Dermis microvascular lymphatic vessel endothelial cell (primary cell): ENCODE measurements around the gene HSPH1. TPM values are rescaled to one million over a fixed set of nuclear protein-coding genes. Genes with fewer than 3 reads are reported as not detected.

Source experiments
- DNase-seq, 2 donors: peaks; one replicate each; pipeline versions ENCODE4 v3.0.0 to v3.0.0-alpha.2; 2010; ENCODE audit warnings: low read depth in 2 of 2
- total RNA-seq: library from RNA; depleted of rRNA; stranded (reverse); fragments of >200 nt; gene quantifications from 2 replicates; pipeline ENCODE4 v1.2.1, GENCODE V29; 2014

HSPH1 gene
- 54.4 and 59.3 TPM in 2 replicates for total RNA-seq

DNA sequence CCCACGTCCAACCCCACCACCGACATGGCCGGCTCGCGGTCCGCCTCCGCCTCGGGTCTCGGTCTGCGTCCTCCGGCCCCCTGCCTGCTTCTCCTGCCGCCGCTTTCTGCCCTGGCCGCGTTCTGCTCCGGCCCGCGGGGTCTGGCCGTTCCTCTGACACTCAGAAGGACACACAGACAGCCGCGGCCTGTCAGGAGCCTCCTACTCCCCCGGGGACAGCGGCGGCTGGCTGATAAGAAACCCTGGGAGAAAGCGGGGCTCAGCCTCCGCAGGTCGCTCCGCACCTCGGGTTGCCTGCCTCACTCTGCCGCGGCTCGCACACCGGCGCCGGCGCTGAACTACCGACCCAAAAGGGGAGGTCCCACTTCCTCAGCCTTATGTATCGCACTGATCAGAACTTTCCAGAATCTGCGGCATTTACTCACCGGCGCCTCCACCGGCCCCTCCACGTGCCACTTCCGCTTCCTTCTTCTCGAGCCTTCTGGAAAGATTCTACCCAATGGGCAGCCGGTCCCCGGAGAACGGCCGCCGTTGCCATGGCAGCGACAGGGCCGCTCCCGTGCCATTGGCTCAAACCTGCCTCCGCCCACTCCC, at the start of gene HSPH1:
Gene HSPH1 (minus strand): TSS at position 348 of the 594 bp plus-strand sequence. CDS start 322 bp downstream, at position 26.
- peak; percentile 91 to 99 for DNase-seq

DNA sequence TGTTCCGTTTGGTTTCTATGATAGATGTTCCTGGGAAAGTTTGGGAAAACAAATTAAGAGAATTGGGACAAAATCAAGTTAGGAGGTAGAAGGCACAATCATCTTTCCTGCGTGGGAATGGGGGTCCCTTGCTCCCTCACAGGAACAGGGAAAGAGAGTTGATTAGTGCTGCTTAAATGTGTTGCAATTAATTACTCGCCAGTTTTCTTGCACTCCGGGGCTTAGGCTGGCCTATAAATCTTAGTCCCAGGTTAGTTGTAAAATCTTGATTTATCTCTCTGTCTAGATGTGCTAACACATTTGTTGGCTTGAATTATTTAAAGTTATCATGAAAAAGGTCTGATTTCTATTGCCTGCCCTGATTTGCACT, 48.1 kb upstream of the HSPH1 start:
- DNase-seq = no peak

DNA sequence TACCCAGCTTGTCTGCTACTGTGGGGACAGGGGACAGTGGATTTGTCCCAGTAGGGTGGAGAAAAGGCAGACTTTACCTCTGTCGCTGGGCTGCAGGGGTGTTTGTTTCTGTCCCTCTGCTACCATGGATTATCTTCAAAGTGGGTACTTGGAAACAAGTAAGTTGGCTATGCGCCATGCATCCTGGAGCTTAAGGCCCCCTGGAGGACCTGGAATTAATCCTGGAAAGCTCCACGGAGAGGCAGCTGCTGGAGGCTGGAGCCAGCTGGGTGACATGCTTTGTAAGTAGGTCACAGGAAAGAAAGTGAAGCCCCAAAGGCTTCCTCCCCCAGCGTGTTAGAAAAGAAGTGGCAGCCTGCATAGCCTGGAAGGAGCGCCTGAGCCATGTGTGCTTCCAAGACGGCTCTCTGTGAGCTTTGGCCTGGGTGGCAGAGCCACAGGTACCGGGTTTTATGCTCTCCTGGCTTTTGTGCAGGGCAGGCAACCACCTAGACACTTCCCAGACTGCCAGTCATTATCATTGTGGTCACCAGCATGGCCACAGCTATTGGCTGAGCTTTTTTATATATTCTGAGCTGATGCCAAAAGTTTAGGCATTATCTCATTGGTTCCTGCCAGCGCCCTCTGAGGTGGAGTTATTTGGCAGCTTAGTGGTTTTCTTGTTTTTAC, 47.6 kb upstream of the HSPH1 start:
- peak; percentile 35 to 41 for DNase-seq

DNA sequence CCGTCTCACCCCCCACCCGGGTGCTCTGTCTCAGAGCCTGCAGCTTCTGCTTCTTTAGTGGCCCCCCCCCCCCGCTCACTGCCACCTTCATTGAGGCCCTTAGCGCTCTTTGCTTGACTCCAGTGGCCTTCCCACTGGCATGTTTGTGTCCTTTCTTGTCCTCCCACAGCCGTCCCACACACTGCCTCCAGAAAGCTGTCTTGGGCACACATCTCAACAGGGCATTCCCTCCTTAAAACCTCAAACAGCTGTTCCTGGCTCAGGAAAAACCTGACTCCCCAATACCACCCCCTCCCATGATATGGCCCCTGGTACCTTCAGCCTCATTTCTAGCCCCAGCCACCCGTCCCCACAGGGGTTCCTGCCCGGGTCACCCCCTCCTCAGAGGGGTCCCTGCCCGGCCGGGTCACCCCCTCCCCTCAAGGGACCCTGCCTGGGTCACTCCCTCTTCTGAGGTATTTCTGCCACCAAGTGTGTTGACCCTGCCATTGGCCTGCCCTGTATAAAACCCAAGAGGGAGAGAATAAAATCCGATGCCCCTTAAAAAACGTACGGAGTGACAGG, 46.9 kb upstream of the HSPH1 start:
- no peak for DNase-seq

DNA sequence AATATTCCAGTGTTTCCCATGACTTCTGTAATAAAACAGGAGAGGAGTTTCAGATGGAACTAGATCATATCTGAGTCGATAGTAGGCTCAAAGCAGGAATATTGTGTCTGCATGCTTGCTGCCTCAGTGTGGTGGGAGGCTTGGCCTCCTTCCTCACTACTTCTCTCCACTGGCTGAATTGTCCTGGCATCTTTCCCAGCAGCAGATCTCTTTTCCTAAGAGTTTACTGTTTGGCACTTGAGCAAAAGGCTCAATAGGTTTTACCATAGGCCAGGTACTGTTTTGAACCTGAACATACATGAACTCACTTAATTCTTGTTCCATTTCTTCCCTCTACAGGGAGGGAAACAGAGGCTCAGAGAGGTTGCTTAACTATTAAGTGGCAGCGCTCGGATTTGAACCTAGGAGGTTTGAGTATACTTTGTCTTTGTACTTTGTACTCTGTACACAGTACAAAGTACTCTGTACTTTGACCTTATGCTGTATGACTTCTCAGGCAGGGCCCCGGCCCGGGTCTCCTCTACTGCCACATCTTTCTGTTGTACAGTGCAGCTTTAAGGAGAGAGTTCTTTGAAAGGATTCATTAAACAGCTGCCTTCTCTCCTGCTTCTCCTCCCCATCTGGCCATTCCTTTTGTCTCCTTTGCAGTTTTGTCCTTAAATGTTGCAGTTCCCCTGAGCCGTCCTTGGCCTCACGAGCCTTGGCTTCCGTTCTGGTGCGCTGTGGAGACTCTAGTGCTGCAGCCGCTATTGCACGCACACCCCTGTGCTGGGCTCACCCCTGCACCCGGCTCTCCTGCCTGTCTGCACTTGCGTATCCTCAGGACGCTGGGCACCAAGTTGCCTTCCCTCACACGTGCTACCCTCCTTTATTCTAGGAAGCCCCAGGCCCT, 46.2 kb upstream of the HSPH1 start:
- no peak for DNase-seq

DNA sequence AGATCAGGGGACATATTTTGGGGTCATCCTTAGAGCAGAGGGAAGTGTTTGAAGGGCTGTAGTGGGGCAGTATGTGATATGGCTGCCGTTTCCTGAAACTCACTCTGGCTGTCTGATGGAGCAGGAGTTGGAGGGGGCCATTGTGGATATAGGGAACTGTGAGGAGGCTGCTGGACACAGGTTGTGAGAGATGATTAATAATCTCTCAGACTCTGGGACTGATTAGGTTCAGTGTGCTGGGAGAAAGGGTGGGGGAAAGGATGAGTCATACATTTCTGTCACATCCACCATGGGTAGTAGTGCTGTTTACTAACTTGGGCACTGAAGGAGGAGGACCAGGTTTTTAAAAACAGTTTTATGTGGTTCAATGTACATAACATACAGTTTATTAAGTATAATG, 42.9 kb upstream of the HSPH1 start:
- DNase-seq = peak; percentile 47 to 82

DNA sequence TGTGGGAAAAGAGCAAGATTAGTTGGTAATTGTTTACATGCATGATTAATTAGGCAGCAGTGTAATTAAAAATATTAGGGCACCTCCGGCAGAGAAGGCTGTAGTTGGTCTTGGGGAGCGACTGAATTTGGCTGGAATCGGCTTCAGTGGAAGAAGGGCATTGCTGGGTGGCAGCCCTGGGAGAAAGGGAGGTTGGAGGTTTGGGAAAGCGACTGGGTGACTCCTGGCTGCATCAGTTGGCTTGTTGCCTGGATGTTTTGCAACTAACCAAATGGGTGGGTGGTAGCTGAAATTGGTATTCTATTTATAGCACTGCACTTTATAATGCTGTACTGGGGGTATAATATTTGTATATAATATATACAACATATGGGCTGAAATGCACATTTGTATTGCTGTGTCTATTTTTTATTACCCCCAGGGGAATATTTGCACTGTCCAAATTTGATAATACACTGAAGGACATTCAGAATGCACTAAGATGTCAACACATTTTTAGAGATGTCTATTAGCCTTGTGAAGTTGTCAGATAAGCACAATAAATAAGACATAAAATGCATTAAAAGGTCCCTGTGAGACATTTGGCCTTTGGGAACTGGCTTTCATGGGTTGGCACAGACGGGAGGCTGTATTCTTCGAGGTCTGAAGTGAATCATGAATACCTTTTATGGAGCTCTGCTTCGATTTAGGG, 39.8 kb upstream of the HSPH1 start:
- DNase-seq = peak in 1 of 2 donors; percentile 12

DNA sequence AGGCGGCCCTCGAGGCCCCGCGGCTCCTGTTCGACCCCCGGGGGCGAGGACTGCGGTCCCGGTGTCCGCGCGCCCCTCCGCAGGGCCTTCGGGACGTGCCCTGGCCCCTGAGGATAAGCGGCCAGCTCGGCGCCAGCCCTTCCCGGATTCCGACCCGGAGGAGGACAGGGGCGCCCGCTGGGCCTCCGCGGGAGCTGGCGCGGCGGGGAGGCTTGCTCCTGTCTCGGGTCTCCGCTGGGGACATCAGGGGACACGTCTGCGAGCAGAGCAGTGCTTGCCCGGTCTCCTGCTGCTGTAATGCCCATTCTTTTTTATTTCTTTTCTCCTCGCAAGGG, 38.9 kb upstream of the HSPH1 start:
- peak in 1 of 2 donors; percentile 57 for DNase-seq

DNA sequence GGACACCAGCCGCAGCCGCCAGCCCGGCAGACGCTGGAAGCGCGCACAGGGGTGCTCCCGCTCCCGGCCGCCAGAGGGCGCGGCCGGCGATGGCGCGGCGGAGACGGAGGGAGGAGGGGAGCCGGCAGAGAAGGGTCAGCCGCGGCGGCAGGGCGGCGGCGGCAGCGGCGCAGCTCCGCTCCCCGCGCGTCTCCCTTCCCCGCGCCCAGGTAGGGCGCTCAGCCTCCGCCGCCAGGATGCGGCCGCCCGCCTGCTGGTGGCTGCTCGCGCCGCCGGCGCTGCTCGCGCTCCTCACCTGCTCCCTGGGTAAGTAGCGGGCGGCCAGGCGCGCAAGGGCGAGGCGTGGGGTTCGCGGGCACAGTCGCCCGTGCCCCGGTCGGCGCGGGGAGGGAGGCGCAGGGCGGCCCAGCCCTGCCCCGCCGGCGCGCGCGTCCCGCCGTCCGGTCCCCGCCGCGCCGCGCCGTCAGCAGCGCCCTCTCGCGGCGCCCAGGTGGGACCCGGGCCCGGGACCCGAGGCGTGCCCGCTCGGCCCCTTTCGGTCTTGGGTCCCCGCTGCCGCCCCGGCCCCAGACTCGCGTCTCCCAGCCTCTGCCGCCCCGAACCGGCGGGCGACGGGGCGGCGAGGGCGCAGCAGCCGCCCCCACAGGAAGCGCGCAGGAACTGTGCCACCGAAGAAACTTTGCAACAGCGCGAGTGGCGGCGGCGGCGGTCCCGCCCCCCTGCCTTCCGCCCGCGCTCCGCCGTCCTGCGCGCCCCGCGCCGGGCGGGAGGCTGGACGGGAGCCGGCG, 38.3 kb upstream of the HSPH1 start, which contains the start of gene B3GLCT:
Gene B3GLCT (plus strand): TSS at position 127 of the 788 bp plus-strand sequence. CDS start 110 bp downstream, at position 237.
- peak; percentile 37 to 77 for DNase-seq

DNA sequence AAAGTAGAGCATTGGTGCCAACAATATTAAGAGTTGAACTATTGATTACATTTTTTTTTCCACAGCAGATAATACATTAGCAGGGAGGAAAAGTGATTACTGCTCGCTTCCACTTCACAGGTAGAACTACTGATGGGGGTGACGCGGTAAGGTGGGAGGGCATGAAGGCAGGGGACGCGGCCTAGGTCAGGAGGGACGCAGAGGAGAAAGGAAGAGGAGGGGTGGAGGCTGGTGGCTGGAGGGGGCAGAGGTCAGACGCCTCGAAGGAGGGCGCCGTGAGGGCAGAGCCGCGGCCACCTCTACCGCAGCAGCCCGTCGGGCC, 37.8 kb upstream of the HSPH1 start:
- DNase-seq = no peak

DNA sequence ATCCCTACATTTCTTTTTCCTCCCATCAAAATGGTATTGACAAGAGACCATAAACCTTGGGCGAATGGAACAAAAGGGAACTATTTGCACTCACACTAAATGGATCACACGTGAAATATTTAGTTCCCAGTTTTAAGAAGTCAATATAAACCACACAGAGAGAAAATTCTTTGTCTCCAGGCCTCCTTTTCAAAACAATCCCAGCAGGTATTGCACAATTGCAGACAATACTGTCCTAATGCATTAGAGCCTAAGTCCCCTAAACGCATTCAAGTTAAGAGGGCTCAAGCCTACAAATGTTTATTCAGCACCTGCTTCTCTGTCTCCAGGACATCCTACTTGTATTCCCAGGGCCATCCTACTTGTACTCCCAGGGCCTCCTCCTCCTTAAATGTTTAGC, 36.8 kb upstream of the HSPH1 start:
- no peak for DNase-seq

DNA sequence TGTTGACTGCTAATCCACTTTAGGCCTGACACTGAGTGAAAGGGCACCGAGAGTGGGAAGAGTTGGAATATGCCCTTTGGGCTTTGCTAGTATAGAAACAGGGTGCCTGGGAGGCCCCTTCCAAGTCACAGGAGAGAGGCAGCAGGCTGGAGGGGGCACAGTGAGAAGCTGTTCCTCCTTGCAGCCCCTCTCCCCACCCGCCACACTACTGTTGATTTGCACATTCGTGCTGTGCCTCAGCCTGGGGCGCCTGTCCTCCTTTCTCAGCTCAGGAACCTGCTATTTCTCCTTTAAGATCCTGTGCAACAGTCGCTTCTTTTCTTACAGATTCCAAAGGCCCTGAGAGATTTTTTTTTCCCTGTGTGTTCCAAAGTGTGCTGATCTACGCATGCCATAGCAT, 35.3 kb upstream of the HSPH1 start:
- DNase-seq = no peak

DNA sequence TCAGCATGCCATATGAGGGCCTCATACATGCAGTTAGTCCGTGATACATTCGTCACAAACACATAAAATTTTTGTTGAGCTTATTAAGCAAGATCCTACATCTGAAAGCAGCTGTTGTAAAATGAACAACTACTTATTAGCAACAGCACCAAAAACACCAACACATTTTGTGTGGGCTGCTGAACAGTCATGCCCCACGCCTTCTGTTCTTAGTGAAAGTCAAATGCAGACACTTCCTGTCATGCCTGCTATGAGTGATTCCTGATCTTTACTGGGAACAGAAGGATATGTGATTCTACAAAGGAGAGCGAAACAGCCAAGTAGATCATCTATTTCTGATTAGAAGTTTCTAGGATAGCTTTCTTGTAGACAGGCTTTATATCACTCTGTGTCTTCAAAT, 33.9 kb upstream of the HSPH1 start:
- peak in 1 of 2 donors; percentile 26 for DNase-seq

DNA sequence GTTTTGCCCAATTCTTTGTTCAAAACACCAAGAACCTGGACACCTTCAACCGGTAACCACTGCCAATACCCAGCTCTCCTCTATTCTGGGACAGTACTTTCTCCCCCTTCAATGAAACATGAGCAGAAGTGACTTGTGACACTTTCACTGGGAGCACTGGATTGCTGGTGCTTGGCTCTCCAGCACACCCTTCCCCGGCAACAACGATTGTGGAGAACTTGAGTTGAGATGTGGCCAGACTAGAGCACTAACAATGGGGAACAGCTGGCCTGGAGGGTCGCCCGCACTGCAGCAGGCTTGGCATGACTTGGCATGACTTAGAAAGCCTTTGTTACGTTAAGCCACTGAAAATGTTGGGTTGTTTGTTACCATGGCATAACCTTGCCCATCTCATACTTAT, 30.6 kb upstream of the HSPH1 start:
- no peak for DNase-seq

DNA sequence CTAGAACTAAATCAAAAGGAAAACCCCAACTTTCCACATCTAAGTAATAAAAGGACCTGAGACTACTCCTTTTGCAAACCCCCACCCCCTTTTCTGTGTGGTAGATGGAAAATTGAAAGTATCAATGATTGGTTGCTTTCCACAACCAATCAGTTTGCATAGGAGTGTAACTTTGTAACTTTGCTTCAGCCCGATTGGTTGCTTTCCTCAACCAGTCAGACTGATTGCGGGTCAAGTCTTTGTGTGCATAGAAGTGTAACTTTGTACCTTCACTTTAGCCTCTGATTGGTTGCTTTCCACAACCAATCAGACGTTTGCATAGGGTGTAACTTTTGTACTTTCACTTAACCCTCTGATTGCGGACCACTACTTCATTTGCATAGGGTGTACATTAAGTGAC, 30.0 kb upstream of the HSPH1 start:
- no peak for DNase-seq

DNA sequence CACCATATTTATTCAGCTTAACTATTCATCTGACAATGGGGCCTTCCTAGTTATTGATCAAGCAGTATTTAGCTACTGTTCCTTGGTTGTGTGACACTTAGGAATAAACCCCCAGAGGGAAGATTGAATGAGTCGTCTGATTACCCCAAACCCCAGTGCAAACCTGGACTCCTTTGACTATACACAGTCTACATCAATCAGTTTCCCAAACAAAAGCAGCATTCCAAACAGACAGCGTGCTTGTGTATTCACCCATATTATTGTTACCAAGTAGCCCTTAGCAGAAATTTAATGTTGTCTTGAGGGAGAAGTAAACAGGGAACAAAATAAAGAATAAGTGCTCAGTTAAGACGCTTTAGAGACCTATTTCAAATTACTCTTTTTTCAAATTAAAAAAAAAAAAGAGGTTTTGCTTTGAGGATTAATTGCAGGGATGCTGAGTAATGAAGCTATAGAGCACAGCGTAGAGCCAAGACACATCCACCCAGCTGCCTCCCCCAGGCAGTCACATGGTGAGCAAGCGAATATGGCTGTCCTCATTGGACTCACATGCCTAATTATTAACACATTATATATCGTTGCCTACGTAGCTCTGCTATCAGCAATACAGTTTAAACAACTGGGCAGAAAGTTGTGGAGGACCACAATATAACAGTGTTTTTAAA, 23.4 kb upstream of the HSPH1 start:
- DNase-seq = no peak

DNA sequence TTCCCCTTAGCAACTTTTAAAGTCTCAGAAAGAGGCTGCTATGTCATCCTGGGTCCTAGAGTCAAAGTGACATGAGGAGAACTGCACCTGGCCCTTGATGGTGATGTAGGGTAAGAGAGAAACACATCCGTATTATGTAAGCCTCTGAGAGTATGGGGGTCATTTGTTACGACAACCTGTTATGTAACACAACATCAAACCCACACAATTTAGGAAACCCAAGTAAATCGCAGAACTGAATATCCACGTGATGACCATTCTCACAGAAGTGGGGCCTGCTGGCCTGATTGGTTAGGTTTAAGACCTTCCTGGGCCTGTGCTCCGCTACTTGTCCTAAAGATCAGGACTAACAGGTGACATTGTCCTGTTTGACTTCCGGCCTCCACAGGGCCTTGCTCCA, 22.7 kb upstream of the HSPH1 start:
- no peak for DNase-seq

DNA sequence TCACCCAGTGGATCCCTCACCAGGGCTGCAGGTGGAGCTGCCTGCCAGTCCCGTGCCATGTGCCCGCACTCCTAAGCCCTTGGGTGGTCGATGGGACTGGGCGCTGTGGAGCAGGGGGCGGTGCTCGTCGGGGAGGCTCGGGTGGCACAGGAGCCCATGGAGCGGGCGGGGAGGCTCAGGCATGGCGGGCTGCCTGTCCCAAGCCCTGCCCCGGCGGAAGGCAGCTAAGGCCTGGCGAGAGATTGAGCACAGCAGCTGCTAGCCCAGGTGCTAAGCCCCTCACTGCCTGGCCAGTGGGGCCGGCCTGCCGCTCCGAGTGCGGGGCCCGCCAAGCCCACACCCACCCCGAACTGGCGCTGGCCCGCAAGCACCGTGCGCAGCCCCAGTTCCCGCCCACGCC, 21.3 kb upstream of the HSPH1 start:
- no peak for DNase-seq

DNA sequence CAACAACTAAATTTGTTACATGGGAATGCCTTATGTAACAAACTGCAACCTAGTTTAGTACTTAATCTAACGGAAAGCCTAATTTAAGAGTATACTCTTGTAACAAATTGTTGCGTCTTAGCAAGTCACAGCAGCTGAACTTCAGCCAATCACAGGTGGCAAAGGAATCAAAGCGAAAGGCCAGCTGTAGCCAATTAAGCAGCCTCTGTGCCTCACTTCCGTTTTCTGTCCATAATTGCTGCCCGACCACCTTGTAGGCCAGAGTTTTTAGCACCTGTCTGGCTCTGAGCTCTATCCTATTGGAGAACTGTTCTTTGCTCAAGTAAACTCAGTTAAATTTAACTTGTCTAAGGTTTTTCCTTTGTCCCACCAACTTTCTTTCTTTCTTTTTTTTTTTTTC, 18.1 kb upstream of the HSPH1 start:
- no peak for DNase-seq

DNA sequence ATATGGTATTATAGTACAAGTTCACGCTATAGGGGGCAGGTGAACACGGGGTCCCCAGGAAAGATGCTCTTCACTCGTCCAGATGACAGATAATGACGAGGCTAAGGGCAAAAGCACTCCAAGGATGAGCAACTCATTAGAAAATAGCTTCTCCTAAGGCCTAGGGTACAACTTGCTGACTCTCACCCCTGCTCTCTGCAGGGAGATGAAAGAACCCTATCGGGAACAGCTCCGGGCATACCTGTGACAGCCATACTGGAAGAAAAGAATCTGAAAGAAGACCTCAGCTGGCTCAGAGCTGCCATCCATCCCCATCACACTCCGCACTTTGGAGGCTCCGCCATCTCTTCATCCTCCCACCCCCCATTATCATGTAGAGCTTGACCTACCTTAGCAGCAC, 17.5 kb upstream of the HSPH1 start:
- no peak for DNase-seq
